ENCODE measurements around the gene CTSZ. TPM values are rescaled to one million over a fixed set of nuclear protein-coding genes. Genes with fewer than 3 reads are reported as not detected.
"Not testable (repeated sequence)": the region's sequence is repeated elsewhere in the genome, so short reads cannot be mapped to it uniquely, and the experiment has no call there.

Gene CTSZ
- total and polyA plus RNA-seq, 2 experiments from 2014 or later: 0.58 to 41.4 TPM

DNA sequence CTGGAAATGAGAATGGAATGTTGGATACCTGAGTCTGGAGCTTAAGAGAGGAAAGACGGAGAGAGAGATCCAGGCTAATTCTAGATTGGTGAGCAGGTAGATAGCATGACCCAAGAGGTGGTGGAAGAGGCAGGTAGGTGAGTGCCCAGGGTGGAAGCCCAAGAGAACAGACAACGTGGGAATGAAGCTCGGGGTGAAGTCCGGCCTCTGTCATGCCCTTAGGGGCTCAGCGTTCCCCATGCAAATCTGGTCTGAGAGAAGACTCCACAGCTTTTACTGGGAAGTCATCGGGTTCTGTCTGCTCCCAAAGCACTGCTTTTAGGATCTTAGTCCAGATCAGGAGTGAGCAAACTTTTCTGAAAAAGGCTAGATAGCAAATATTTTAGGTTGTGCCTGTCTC, 22.4 kb downstream of the CTSZ start (continued):
- TF ChIP-seq EZH2phosphoT487 (IDR thresholded peaks at IDR 0.05; ENCODE audit: unreplicated experiment) (no peak), ZNF114 (CRISPR knock-in tag; IDR thresholded peaks at IDR 0.05) (no peak), CREB1 (CRISPR knock-in tag; IDR thresholded peaks at IDR 0.05; ENCODE audit: low read depth) (no peak), POLR2AphosphoS5 (IDR thresholded peaks at IDR 0.05; ENCODE audit: low read depth) (no peak), CTCF (conservative IDR thresholded peaks at IDR 0.05; ENCODE audit: low read depth in 2 of 2) (no peak), ZNF331 (CRISPR knock-in tag; IDR thresholded peaks at IDR 0.05; ENCODE audit: low read depth) (no peak)
- TF ChIP-seq, protein P1, sequence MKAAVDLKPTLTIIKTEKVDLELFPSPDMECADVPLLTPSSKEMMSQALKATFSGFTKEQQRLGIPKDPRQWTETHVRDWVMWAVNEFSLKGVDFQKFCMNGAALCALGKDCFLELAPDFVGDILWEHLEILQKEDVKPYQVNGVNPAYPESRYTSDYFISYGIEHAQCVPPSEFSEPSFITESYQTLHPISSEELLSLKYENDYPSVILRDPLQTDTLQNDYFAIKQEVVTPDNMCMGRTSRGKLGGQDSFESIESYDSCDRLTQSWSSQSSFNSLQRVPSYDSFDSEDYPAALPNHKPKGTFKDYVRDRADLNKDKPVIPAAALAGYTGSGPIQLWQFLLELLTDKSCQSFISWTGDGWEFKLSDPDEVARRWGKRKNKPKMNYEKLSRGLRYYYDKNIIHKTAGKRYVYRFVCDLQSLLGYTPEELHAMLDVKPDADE (IDR thresholded peaks at IDR 0.05): no peak

DNA sequence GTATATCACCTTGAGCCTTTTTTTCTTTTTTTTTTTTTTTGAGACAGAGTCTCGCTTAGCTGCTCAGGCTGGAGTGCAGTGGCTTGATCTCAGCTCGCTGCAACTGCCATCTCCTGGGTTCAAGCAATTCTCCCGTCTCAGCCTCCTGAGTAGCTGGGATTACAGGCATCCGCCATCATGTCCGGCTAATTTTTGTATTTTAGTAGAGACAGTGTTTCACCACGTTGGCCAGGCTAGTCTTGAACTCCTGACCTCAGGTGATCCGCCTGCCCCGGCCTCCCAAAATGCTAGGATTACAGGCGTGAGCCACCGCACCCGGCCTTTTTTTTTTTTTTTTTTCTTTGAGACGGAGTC, 24.0 kb downstream of the CTSZ start:
- not testable (repeated sequence) for H3K4me2 ChIP-seq; DNase-seq (ENCODE audit: low spot score); H3K27me3 ChIP-seq (ENCODE audit: insufficient read depth); H3K9me2 ChIP-seq (ENCODE audit: insufficient read depth); H3K27ac Mint-ChIP-seq; ATAC-seq; H3K27ac ChIP-seq (ENCODE audit: low read depth); H3K4me3 Mint-ChIP-seq; H3K4me3 ChIP-seq; H3K27me3 Mint-ChIP-seq (ENCODE audit: insufficient read depth, low read depth, poor library complexity); H3F3A ChIP-seq (replicated peaks; ENCODE audit: low read depth); H2AFZ ChIP-seq; H3K9me3 Mint-ChIP-seq
- Histone ChIP-seq H3K79me2 (replicated peaks; ENCODE audit: insufficient read depth) (peaks cover 50% of the 10 kb centered on the region), H4K20me1 (replicated peaks; ENCODE audit: insufficient read depth) (peaks cover 26% of the 10 kb centered on the region; the same call in 1 of the 2 replicates), H3K4me1 (ENCODE audit: insufficient read depth) (peaks cover 20% of the 10 kb centered on the region), H3K36me3 (ENCODE audit: insufficient read depth) (peaks cover 19% of the 10 kb centered on the region)
- peaks cover 30% of the 10 kb centered on the region for H3K36me3 Mint-ChIP-seq (ENCODE audit: low read depth)
- peaks cover 28% of the 10 kb centered on the region for H3K4me1 Mint-ChIP-seq

GRCh38 chr20:58982406-58983114, 24.5 kb downstream of the CTSZ start:
- H3K4me3 ChIP-seq: peak overlapping the region; percentile 94
- H2AFZ ChIP-seq: no peak overlapping the region
- H3K27me3 Mint-ChIP-seq (ENCODE audit: insufficient read depth, low read depth, poor library complexity): peaks cover 10% of the 10 kb centered on the region
- ATAC-seq (no peak), DNase-seq (ENCODE audit: low spot score) (no peak)
- no peaks in the 10 kb centered on the region for H3F3A ChIP-seq (replicated peaks; ENCODE audit: low read depth)
- H3K27ac ChIP-seq (ENCODE audit: low read depth): no peak overlapping the region
- H3K27ac Mint-ChIP-seq: peak overlapping the region; percentile 45; the same call in 1 of the 2 replicates
- H3K27me3 ChIP-seq (ENCODE audit: insufficient read depth): no peaks in the 10 kb centered on the region
- peaks cover 13% of the 10 kb centered on the region for H3K36me3 ChIP-seq (ENCODE audit: insufficient read depth)
- peaks cover 20% of the 10 kb centered on the region for H3K4me1 ChIP-seq (ENCODE audit: insufficient read depth)
- no peaks in the 10 kb centered on the region; the same call in 1 of the 2 replicates for H3K9me2 ChIP-seq (ENCODE audit: insufficient read depth)
- H3K79me2 ChIP-seq (replicated peaks; ENCODE audit: insufficient read depth): peaks cover 50% of the 10 kb centered on the region
- H4K20me1 ChIP-seq (replicated peaks; ENCODE audit: insufficient read depth): peaks cover 26% of the 10 kb centered on the region; the same call in 1 of the 2 replicates
- peak overlapping the region; percentile 89 for H3K4me3 Mint-ChIP-seq
- no peaks in the 10 kb centered on the region; the same call in 2 of the 3 replicates for H3K9me3 Mint-ChIP-seq
- peak overlapping the region; percentile 95 for H3K4me2 ChIP-seq
- peaks cover 24% of the 10 kb centered on the region for H3K36me3 Mint-ChIP-seq (ENCODE audit: low read depth)
- H3K4me1 Mint-ChIP-seq: peaks cover 31% of the 10 kb centered on the region
- TF ChIP-seq NANOG (IDR thresholded peaks at IDR 0.05; ENCODE audit: borderline replicate concordance): no peak
- TF ChIP-seq, protein P1 (IDR thresholded peaks at IDR 0.05): no peak
- no peak for TF ChIP-seq EZH2 (IDR thresholded peaks at IDR 0.05; ENCODE audit: low read depth, unreplicated experiment)
- TF ChIP-seq JUNB (IDR thresholded peaks at IDR 0.05; ENCODE audit: unreplicated experiment): no peak
- TF ChIP-seq, protein P2, sequence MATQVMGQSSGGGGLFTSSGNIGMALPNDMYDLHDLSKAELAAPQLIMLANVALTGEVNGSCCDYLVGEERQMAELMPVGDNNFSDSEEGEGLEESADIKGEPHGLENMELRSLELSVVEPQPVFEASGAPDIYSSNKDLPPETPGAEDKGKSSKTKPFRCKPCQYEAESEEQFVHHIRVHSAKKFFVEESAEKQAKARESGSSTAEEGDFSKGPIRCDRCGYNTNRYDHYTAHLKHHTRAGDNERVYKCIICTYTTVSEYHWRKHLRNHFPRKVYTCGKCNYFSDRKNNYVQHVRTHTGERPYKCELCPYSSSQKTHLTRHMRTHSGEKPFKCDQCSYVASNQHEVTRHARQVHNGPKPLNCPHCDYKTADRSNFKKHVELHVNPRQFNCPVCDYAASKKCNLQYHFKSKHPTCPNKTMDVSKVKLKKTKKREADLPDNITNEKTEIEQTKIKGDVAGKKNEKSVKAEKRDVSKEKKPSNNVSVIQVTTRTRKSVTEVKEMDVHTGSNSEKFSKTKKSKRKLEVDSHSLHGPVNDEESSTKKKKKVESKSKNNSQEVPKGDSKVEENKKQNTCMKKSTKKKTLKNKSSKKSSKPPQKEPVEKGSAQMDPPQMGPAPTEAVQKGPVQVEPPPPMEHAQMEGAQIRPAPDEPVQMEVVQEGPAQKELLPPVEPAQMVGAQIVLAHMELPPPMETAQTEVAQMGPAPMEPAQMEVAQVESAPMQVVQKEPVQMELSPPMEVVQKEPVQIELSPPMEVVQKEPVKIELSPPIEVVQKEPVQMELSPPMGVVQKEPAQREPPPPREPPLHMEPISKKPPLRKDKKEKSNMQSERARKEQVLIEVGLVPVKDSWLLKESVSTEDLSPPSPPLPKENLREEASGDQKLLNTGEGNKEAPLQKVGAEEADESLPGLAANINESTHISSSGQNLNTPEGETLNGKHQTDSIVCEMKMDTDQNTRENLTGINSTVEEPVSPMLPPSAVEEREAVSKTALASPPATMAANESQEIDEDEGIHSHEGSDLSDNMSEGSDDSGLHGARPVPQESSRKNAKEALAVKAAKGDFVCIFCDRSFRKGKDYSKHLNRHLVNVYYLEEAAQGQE (IDR thresholded peaks at IDR 0.05; ENCODE audit: unreplicated experiment): no peak
- no peak for TF ChIP-seq EZH2phosphoT487 (IDR thresholded peaks at IDR 0.05; ENCODE audit: unreplicated experiment)
